ENCODE data around the gene POC1B.

POC1B gene

DNA sequence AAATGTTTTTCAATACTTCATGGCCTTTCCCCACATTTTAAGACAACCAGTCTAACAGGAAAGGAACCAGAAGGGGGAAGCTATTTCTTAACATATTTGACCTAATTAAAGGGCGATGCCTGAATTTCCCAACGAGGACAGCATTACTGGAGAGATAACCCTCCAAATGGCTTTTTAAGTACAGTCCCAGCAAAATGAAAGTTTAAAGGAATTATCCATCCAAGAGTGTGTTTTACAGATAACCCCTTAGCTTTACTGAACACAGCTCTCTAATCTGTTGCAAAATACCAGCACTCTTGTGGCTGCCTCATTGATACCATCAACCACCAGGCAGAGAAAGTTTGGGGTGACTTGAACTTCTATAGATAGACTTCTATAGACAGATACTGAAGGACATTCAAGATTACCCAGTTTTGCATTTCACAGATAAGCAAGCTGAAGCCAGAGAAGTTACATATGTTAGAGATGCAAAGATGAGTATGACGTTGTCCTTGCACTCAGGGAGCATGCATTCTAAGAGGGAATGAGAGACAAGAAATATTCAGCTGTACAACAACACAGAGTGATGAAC is 132.2 kb downstream of the POC1B start:
- TF ChIP-seq, protein P1, sequence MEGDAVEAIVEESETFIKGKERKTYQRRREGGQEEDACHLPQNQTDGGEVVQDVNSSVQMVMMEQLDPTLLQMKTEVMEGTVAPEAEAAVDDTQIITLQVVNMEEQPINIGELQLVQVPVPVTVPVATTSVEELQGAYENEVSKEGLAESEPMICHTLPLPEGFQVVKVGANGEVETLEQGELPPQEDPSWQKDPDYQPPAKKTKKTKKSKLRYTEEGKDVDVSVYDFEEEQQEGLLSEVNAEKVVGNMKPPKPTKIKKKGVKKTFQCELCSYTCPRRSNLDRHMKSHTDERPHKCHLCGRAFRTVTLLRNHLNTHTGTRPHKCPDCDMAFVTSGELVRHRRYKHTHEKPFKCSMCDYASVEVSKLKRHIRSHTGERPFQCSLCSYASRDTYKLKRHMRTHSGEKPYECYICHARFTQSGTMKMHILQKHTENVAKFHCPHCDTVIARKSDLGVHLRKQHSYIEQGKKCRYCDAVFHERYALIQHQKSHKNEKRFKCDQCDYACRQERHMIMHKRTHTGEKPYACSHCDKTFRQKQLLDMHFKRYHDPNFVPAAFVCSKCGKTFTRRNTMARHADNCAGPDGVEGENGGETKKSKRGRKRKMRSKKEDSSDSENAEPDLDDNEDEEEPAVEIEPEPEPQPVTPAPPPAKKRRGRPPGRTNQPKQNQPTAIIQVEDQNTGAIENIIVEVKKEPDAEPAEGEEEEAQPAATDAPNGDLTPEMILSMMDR (IDR thresholded peaks at IDR 0.05), result no peak

DNA sequence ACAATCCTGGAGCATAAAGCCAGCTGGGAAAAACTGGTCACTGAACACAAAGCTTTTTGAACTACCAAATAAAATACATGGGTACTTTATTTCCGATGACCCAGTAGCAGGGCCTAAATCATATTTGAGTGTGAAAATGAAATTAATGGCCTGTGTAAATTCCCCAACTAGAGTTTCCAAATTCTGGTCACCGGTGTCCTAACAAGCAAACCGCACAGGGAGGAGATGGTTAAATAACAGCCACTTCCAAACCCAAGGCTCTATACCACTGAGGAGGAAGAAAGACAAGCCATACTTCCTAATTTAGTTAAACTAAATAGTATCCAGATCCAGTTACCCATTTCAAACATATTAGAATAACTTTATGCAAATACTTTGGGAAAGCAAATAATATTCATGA is 133.5 kb downstream of the POC1B start:
- TF ChIP-seq, protein P1 (IDR thresholded peaks at IDR 0.05), result no peak

GRCh38 chr12:89391726-89392336 is 134.0 kb downstream of the POC1B start:
- TF ChIP-seq, protein P1 (IDR thresholded peaks at IDR 0.05), result no peak

DNA sequence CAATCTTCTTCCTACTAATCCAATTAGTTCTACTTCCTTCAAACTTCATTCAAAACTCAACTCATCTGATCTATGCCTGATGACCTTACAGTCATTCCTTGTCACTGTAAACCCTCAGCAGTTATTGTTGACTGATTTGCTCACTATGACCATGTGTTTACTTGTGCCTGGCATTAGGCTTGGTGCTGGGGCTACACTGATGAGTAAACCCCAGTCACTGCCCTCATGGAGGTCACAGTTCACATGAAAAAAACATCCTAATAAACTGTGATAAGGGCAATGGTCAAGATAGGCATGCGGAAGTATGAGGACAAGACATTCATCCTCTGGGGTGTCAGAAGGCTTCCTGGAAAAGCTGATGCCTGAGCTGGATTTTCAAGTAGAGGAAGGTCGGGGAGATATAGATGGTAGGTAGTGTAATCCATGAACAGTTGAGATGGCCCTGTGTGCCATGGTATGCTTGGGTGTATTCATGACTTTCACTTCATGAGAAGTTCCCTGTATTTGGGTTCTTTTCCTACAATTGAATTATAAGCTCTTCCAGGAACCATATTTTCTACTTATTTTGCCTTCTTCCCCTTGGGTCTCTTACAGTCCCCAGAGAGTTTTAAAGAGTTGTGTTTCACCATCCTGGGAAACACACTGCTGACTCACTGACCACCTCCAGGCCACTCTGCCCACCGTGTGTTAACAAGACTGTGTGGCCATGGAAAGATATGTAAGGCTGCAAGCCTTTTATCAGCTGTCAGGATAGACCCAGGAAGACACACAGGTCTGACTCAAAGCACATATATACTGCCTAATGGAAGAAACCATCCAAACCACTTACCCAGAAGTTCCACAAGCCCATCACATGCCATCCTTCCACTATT is 134.8 kb downstream of the POC1B start:
- TF ChIP-seq, protein P1 (IDR thresholded peaks at IDR 0.05), result no peak

GRCh38 chr12:89389755-89390661 is 135.8 kb downstream of the POC1B start:
- TF ChIP-seq, protein P1 (IDR thresholded peaks at IDR 0.05), result no peak

DNA sequence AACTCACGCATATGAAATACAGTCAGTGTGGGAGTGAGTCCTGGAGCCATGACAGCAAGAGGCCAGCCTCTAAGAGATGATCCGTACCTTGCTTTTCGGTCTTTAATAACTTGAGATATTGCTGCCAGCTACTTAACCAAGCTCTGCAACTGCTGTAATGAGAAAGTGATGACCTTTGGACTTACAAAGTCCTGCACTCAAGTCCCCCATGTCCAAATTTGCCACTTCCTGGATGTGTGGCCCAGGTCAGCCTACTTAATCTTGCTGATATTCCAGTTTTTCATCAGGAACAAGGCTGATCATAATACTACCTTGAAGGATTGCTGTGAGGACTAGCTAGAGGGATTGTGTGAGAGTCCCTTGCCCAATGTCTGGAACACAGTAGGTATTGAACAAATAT is 139.7 kb downstream of the POC1B start:
- TF ChIP-seq, protein P1 (IDR thresholded peaks at IDR 0.05), result no peak

- TF ChIP-seq, protein P1 (IDR thresholded peaks at IDR 0.05), result no peak
Measured at GRCh38 chr12:89384807-89385206, 141.0 kb downstream of the POC1B start.
